Body of pancreas (tissue), 4 donors: ENCODE measurements around the gene PPAN. TPM values are rescaled to one million over a fixed set of nuclear protein-coding genes. Genes with fewer than 3 reads are reported as not detected.

Experiments used
- ATAC-seq: fragments of 150-250 bp; one replicate; pipeline ENCODE4 v1.9.1; 2016
- DNase-seq, 4 donors: peaks; one replicate each; pipeline ENCODE4 v3.0.0-alpha.2; 2019
- H3K27ac ChIP-seq, 4 donors: fragments of 200-600 bp; sonication (generic); 1 replicate in 3 of 4; 2 replicates in 1 of 4; pipeline versions ENCODE4 v1.5.1 to v1.6.1; 2016 to 2019; ENCODE audit warnings: mild to moderate bottlenecking in 1 of 4, mixed read lengths in 1 of 4, moderate library complexity in 1 of 4
- H3K27me3 ChIP-seq, 2 donors: fragments of 200-600 bp; sonication (generic); one replicate each; pipeline ENCODE4 v1.6.0; 2016; ENCODE audit warnings: mild to moderate bottlenecking in 1 of 2
- H3K36me3 ChIP-seq, 2 donors: fragments of 200-600 bp; sonication (generic); replicated peaks in 1 of 2; 2 replicates each; pipeline ENCODE4 v1.5.1; 2016; ENCODE audit warnings: low read depth in 2 of 2; ENCODE audit not compliant: insufficient read depth in 1 of 2
- H3K4me1 ChIP-seq: fragments of 200-600 bp; sonication (generic); one replicate; pipeline ENCODE4 v1.6.0; 2016
- H3K4me3 ChIP-seq, 2 donors: fragments of 200-600 bp; sonication (generic); 1 replicate in 1 of 2; 2 replicates in 1 of 2; pipeline ENCODE4 v1.5.1; 2016 to 2019
- H3K9me3 ChIP-seq, 3 donors: fragments of 200-600 bp; sonication (generic); 1 replicate in 2 of 3; 2 replicates in 1 of 3; pipeline ENCODE4 v1.5.1; 2016
- POLR2A ChIP-seq, 3 donors: fragments of 450-650 bp; IDR thresholded peaks; one replicate each; pipeline ENCODE4 v1.6.1; 2016; ENCODE audit warnings: antibody characterized with exemption in 3 of 3, mild to moderate bottlenecking in 2 of 3
- WGBS, 2 donors: methylation state at CpG; one replicate each; pipeline ENCODE4 v1.1.5; 2017; 5-methylcytosine and 5-hydroxymethylcytosine counted together
- intact Hi-C: fragments of 100-400 bp; cut with DNase I; formaldehyde crosslinking; loops from one replicate; pipeline ENCODE4 v1.15.1; 2023
- total RNA-seq, 2 donors: library from RNA; depleted of rRNA; stranded (reverse); fragments of >200 nt; gene quantifications; one replicate each; pipeline ENCODE4 v1.1.0, GENCODE V29; 2016
- TF ChIP-seq, protein P1 (sequence below), 7 experiments: fragments of 450-650 bp in 4 of 7; fragments of 200-600 bp in 3 of 7; sonication (generic) in 3 of 7; IDR thresholded peaks; one replicate each; pipeline ENCODE4 v1.5.1; 2016 to 2019; ENCODE audit warnings: antibody characterized with exemption in 7 of 7

The PPAN gene
- total RNA-seq, 2 donors from 2014 or later = 11.5 to 14.0 TPM

- Histone ChIP-seq H3K27ac (no peak overlapping the region), H3K4me3 (no peak overlapping the region), H3K9me3 (no peaks in the 10 kb centered on the region), H3K4me1 (peaks cover 20% of the 10 kb centered on the region), H3K36me3 (no peaks in the 10 kb centered on the region), H3K27me3 (no peaks in the 10 kb centered on the region)
- intact Hi-C loops = no loop called here
- no peak for TF ChIP-seq POLR2A (IDR thresholded peaks at IDR 0.05)
- TF ChIP-seq, protein P1, sequence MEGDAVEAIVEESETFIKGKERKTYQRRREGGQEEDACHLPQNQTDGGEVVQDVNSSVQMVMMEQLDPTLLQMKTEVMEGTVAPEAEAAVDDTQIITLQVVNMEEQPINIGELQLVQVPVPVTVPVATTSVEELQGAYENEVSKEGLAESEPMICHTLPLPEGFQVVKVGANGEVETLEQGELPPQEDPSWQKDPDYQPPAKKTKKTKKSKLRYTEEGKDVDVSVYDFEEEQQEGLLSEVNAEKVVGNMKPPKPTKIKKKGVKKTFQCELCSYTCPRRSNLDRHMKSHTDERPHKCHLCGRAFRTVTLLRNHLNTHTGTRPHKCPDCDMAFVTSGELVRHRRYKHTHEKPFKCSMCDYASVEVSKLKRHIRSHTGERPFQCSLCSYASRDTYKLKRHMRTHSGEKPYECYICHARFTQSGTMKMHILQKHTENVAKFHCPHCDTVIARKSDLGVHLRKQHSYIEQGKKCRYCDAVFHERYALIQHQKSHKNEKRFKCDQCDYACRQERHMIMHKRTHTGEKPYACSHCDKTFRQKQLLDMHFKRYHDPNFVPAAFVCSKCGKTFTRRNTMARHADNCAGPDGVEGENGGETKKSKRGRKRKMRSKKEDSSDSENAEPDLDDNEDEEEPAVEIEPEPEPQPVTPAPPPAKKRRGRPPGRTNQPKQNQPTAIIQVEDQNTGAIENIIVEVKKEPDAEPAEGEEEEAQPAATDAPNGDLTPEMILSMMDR (IDR thresholded peaks at IDR 0.05) = no peak
- 63 to 64% methylated on average over 9 to 13 of the region's 13 CpGs for WGBS, 2 donors
- DNase-seq (no peak), ATAC-seq (no peak)
Measured at GRCh38 chr19:10091895-10092641, 14.1 kb upstream of the PPAN start.

- Histone ChIP-seq H3K27ac (no peak overlapping the region), H3K4me3 (no peak overlapping the region), H3K9me3 (no peaks in the 10 kb centered on the region), H3K4me1 (peaks cover 20% of the 10 kb centered on the region), H3K27me3 (no peaks in the 10 kb centered on the region), H3K36me3 (no peaks in the 10 kb centered on the region)
- intact Hi-C loops = no loop called here
- ATAC-seq (no peak), DNase-seq (no peak)
- no peak for TF ChIP-seq POLR2A (IDR thresholded peaks at IDR 0.05)
- TF ChIP-seq, protein P1 (IDR thresholded peaks at IDR 0.05) = no peak
- 84 to 91% methylated on average over 3 to 9 of the region's 9 CpGs for WGBS, 2 donors
Measured at GRCh38 chr19:10092648-10093294, 13.4 kb upstream of the PPAN start.

GRCh38 chr19:10093295-10094186 is 12.6 kb upstream of the PPAN start:
- no peak for TF ChIP-seq POLR2A (IDR thresholded peaks at IDR 0.05)
- TF ChIP-seq, protein P1 (IDR thresholded peaks at IDR 0.05) = no peak
- H3K9me3 ChIP-seq = no peaks in the 10 kb centered on the region
- H3K4me3 ChIP-seq = no peak overlapping the region
- DNase-seq (no peak), ATAC-seq (no peak)
- WGBS, 2 donors = 87 to 88% methylated on average over 20 of the region's 22 CpGs
- intact Hi-C loops = no loop called here
- H3K27me3 ChIP-seq = no peaks in the 10 kb centered on the region
- H3K36me3 ChIP-seq = no peaks in the 10 kb centered on the region
- H3K27ac ChIP-seq = no peak overlapping the region
- peaks cover 20% of the 10 kb centered on the region for H3K4me1 ChIP-seq

DNA sequence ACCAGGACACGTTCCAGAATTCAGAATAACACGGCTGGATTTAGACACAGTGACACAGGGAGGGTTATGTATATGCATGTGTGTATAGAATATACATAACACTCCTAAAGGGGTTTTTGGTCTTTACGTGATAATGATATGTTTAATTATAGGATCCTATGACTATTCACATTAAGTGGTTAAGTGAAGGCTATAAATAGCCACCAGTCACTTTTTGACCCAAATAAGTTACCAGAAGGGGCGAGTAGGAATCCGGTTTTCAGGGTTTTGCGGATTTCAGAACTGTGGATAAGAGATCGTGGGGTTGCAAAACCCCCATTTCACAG is 10.6 kb upstream of the PPAN start:
- H3K4me3 ChIP-seq = no peak overlapping the region
- H3K36me3 ChIP-seq = no peaks in the 10 kb centered on the region
- H3K9me3 ChIP-seq = no peaks in the 10 kb centered on the region
- H3K27ac ChIP-seq = peak overlapping the region; percentile 18 to 82 (median 74)
- peaks cover 20% of the 10 kb centered on the region for H3K4me1 ChIP-seq
- ATAC-seq = no peak
- TF ChIP-seq, protein P1 (IDR thresholded peaks at IDR 0.05) = no peak
- no peak for TF ChIP-seq POLR2A (IDR thresholded peaks at IDR 0.05)
- intact Hi-C loops = no loop called here
- WGBS, 2 donors = 33 to 36% methylated on average over 7 of the region's 7 CpGs
- no peak for DNase-seq
- no peaks in the 10 kb centered on the region for H3K27me3 ChIP-seq
